Ovary (tissue), 9 donors: ENCODE data around the gene CCND3. TPM values are rescaled to one million over a fixed set of nuclear protein-coding genes. Genes with fewer than 3 reads are reported as not detected.

Experiments used
- DNase-seq, 5 donors: peaks; one replicate each; pipeline ENCODE4 v3.0.0-alpha.2; 2019 to 2020
- H3K27ac ChIP-seq, 2 donors: fragments of 200-600 bp; one replicate each; pipeline versions ENCODE4 v1.5.1 to v1.8.0; 2019 to 2022
- H3K27me3 ChIP-seq: fragments of 200-600 bp; one replicate; pipeline ENCODE4 v1.8.0; 2022
- H3K36me3 ChIP-seq: fragments of 200-600 bp; sonication (generic); one replicate; pipeline ENCODE4 v1.5.1; 2019
- H3K4me1 ChIP-seq: one replicate; pipeline ENCODE4 v1.8.1; 2013; ENCODE audit warnings: mild to moderate bottlenecking, moderate library complexity; ENCODE audit not compliant: insufficient read depth
- H3K4me3 ChIP-seq: fragments of 200-600 bp; sonication (generic); one replicate; pipeline ENCODE4 v1.5.1; 2017
- H3K9me3 ChIP-seq, 2 donors: fragments of 200-600 bp in 1 of 2; sonication (generic) in 1 of 2; one replicate each; pipeline versions ENCODE4 v1.5.1 to v1.8.1; 2013 to 2019; ENCODE audit warnings: mild to moderate bottlenecking in 1 of 2, moderate library complexity in 1 of 2
- EP300 ChIP-seq: sonication (generic); formaldehyde crosslinking; IDR thresholded peaks from one replicate; pipeline ENCODE4 v1.6.1; 2017; ENCODE audit warnings: antibody characterized with exemption
- POLR2A ChIP-seq: fragments of 450-650 bp; IDR thresholded peaks from one replicate; pipeline ENCODE4 v1.6.1; 2017; ENCODE audit warnings: antibody characterized with exemption, mild to moderate bottlenecking, moderate library complexity
- WGBS, 3 donors: extraction: QIAGEN DNeasy Blood & Tissue Kit in 1 of 3; methylation state at CpG; one replicate each; pipeline versions ENCODE4 v1.1.5 to v1.1.7; 2013 to 2017; 5-methylcytosine and 5-hydroxymethylcytosine counted together
- intact Hi-C, 4 donors: fragments of 100-400 bp; cut with DNase I; formaldehyde crosslinking; loops; one replicate each; pipeline versions ENCODE4 v1.11.0 to v1.15.1; 2022 to 2023
- polyA plus RNA-seq, 2 donors: library from polyadenylated mRNA; stranded (reverse); fragments of 200-250 nt in 1 of 2; fragments of 350-450 nt in 1 of 2; fragmentation: Illumina TruSeq in 1 of 2; extraction: RNeasy Lipid Tissue Mini Kit (QIAGEN cat#74804) in 1 of 2; gene quantifications; one replicate each; pipeline ENCODE4 v1.2.3, GENCODE V29; 2013 to 2014
- small RNA-seq: library from RNA; depleted of rRNA; stranded (forward); fragments of <200 nt; gene quantifications from one replicate; pipeline ENCODE3, GENCODE V24; 2016
- total RNA-seq, 7 donors: library from RNA; depleted of rRNA in 2 of 7; stranded (reverse); fragments of >200 nt in 2 of 7; fragmentation: NEBNext Ultra II Directional in 3 of 7; extraction: Animal tissue kit (Norgen Biotek cat#: 25700) in 3 of 7; gene quantifications; one replicate each; pipeline versions ENCODE4 v1.1.0 to v1.2.4, GENCODE V29; 2016 to 2023
- TF ChIP-seq, protein P1 (sequence below), 3 donors: fragments of 450-650 bp in 2 of 3; fragments of 200-600 bp in 1 of 3; IDR thresholded peaks; one replicate each; pipeline versions ENCODE4 v1.5.1 to v1.8.0; 2016 to 2022; ENCODE audit warnings: antibody characterized with exemption in 3 of 3, mild to moderate bottlenecking in 1 of 3
- donor health status: DM: no; HTN: no; CAD: no; lungs with moderate emphysema.
- donor health status: DM: no; HTN: no; CAD: no.
- donor health status: Bipolar disorder and iron deficiency.
- donor health status: DM: yes; HTN: yes; CAD: no.
- donor health status: DM: no; HTN: no; CAD: no.
- donor health status: DM: yes; HTN: yes; CAD: no.

Gene CCND3
- total and polyA plus RNA-seq, 9 donors, result 22.7 to 217 (median 53.7) TPM

DNA sequence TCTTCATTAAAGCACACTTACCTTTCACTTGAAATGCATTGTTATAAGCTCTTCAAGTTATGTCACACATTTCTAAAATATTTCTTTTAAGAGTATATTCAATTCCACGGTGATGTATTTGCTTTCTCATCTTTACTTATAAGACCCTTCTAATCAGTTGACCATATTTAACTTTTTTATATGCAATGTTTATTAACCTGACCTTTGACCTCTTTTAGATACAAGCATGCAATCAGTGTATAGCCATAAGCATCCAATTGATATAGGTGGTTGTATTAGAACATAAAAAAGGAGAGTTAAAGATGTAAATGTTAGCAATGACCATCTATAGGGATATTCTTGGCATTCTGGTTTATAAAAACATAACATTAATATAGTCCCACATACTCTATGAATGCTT lies 55.7 kb downstream of the CCND3 start:
- no peak overlapping the region for H3K4me3 ChIP-seq
- WGBS, 3 donors, result 92 to 97% (median 92%) methylated on average over 1 of the region's 1 CpG
- no peak for TF ChIP-seq EP300
- TF ChIP-seq, protein P1, sequence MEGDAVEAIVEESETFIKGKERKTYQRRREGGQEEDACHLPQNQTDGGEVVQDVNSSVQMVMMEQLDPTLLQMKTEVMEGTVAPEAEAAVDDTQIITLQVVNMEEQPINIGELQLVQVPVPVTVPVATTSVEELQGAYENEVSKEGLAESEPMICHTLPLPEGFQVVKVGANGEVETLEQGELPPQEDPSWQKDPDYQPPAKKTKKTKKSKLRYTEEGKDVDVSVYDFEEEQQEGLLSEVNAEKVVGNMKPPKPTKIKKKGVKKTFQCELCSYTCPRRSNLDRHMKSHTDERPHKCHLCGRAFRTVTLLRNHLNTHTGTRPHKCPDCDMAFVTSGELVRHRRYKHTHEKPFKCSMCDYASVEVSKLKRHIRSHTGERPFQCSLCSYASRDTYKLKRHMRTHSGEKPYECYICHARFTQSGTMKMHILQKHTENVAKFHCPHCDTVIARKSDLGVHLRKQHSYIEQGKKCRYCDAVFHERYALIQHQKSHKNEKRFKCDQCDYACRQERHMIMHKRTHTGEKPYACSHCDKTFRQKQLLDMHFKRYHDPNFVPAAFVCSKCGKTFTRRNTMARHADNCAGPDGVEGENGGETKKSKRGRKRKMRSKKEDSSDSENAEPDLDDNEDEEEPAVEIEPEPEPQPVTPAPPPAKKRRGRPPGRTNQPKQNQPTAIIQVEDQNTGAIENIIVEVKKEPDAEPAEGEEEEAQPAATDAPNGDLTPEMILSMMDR (IDR thresholded peaks at IDR 0.05), result no peak
- no peak for TF ChIP-seq POLR2A
- no peaks in the 10 kb centered on the region for H3K27me3 ChIP-seq
- DNase-seq, result no peak
- H3K27ac ChIP-seq, result no peak overlapping the region
- H3K4me1 ChIP-seq, result no peaks in the 10 kb centered on the region
- no peaks in the 10 kb centered on the region for H3K9me3 ChIP-seq
- no peaks in the 10 kb centered on the region for H3K36me3 ChIP-seq
- intact Hi-C loops, result no loop called here

DNA sequence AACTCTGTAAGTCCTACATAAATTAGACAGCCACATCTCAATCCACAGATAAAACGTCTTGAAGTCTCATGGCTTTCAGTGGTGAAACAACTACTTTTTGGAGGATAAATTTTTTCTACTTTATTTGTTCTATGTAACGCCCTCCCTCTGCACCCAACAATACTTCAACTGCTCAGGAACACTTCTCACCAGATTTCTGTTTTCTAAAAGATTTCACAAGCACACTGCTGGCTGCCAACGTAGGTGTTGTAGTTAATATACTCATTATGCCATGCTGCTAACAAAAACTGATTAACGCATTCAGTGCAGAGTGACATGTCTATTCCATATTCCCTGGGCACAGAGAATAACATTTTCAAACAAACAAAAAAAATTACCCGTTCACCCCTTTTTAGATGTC lies 56.7 kb downstream of the CCND3 start:
- no peaks in the 10 kb centered on the region for H3K27me3 ChIP-seq
- H3K36me3 ChIP-seq, result no peaks in the 10 kb centered on the region
- 81 to 87% (median 83%) methylated on average over 5 of the region's 5 CpGs for WGBS, 3 donors
- H3K4me3 ChIP-seq, result no peak overlapping the region
- H3K4me1 ChIP-seq, result no peaks in the 10 kb centered on the region
- intact Hi-C loops, result no loop called here
- TF ChIP-seq POLR2A (no peak), EP300 (no peak)
- TF ChIP-seq, protein P1 (IDR thresholded peaks at IDR 0.05), result no peak
- H3K9me3 ChIP-seq, result no peaks in the 10 kb centered on the region
- no peak overlapping the region for H3K27ac ChIP-seq
- no peak for DNase-seq

Small RNAs within 50 kb of the gene (small RNA-seq; reads per million reads assigned to genes)
- gene RF00019, result not detected

Other genes starting within 250 kb of the CCND3 start
- 10 to 100 TPM in 4 of 7 donors, 1 to 10 TPM in 3; 7.3 to 14.9 (median 10.3) TPM for gene TFEB, start 206.2 kb downstream of the CCND3 start, total RNA-seq
- gene TFEB, start 206.2 kb downstream of the CCND3 start, polyA plus RNA-seq, result 1 to 10 TPM; 2.8 to 6.9 TPM
- gene PGC, start 194.4 kb downstream of the CCND3 start, total RNA-seq, result under 1 TPM in 2 of 7 donors, not detected in 5; 0.53 to 0.94 TPM
- under 1 TPM in 1 of 2 donors, not detected in 1; 0.81 TPM for gene PGC, start 194.4 kb downstream of the CCND3 start, polyA plus RNA-seq
- 1 to 10 TPM; 2.6 to 8.4 (median 6.2) TPM for gene FRS3, start 161.9 kb downstream of the CCND3 start, total RNA-seq
- gene FRS3, start 161.9 kb downstream of the CCND3 start, polyA plus RNA-seq, result 1 to 10 TPM in 1 of 2 donors, under 1 TPM in 1; 1.00 to 6.8 TPM
- 1 to 10 TPM; 1.6 to 7.3 (median 3.7) TPM for gene PRICKLE4, start 161.0 kb downstream of the CCND3 start, total RNA-seq
- 1 to 10 TPM; 1.5 to 3.0 TPM for gene PRICKLE4, start 161.0 kb downstream of the CCND3 start, polyA plus RNA-seq
- gene TOMM6, start 154.1 kb downstream of the CCND3 start, total RNA-seq, result 100 to 1,000 TPM; 105 to 167 (median 144) TPM
- gene TOMM6, start 154.1 kb downstream of the CCND3 start, polyA plus RNA-seq, result 100 to 1,000 TPM; 210 to 244 TPM
- 1 to 10 TPM; 2.4 to 5.1 (median 4.7) TPM for gene USP49, start 46.4 kb downstream of the CCND3 start, total RNA-seq
- gene USP49, start 46.4 kb downstream of the CCND3 start, polyA plus RNA-seq, result 1 to 10 TPM; 2.0 to 2.7 TPM
- gene MED20, start 20.7 kb downstream of the CCND3 start, total RNA-seq, result 10 to 100 TPM in 5 of 7 donors, 1 to 10 TPM in 2; 8.4 to 20.0 (median 13.1) TPM
- 10 to 100 TPM in 1 of 2 donors, 1 to 10 TPM in 1; 7.2 to 15.1 TPM for gene MED20, start 20.7 kb downstream of the CCND3 start, polyA plus RNA-seq
- 10 to 100 TPM in 5 of 7 donors, 1 to 10 TPM in 2; 4.8 to 29.2 (median 14.8) TPM for gene BYSL, start 20.3 kb downstream of the CCND3 start, total RNA-seq
- 1 to 10 TPM; 8.5 TPM for gene BYSL, start 20.3 kb downstream of the CCND3 start, polyA plus RNA-seq
- 10 to 100 TPM in 6 of 7 donors, 1 to 10 TPM in 1; 9.8 to 21.3 (median 18.4) TPM for gene TAF8, start 108.7 kb upstream of the CCND3 start, total RNA-seq
- gene TAF8, start 108.7 kb upstream of the CCND3 start, polyA plus RNA-seq, result 1 to 10 TPM; 9.2 to 9.6 TPM
- gene C6orf132, start 200.8 kb upstream of the CCND3 start, total RNA-seq, result 10 to 100 TPM in 1 of 7 donors, 1 to 10 TPM in 3, under 1 TPM in 3; 0.05 to 14.1 (median 1.1) TPM
- gene C6orf132, start 200.8 kb upstream of the CCND3 start, polyA plus RNA-seq, result 1 to 10 TPM in 1 of 2 donors, under 1 TPM in 1; 0.34 to 3.0 TPM
- gene GUCA1A, start 231.6 kb upstream of the CCND3 start, total RNA-seq, result not detected
- gene GUCA1A, start 231.6 kb upstream of the CCND3 start, polyA plus RNA-seq, result under 1 TPM in 1 of 2 donors, not detected in 1; 0.06 TPM